Measurements from ENCODE around the gene MLST8. TPM values are rescaled to one million over a fixed set of nuclear protein-coding genes. Genes with fewer than 3 reads are reported as not detected.

MLST8 gene
- polyA plus RNA-seq, 1 donor (not counting 4 experiments of a cell fraction or from before 2014, with no cell fraction given): 35.7 TPM

- TF ChIP-seq, protein P1, sequence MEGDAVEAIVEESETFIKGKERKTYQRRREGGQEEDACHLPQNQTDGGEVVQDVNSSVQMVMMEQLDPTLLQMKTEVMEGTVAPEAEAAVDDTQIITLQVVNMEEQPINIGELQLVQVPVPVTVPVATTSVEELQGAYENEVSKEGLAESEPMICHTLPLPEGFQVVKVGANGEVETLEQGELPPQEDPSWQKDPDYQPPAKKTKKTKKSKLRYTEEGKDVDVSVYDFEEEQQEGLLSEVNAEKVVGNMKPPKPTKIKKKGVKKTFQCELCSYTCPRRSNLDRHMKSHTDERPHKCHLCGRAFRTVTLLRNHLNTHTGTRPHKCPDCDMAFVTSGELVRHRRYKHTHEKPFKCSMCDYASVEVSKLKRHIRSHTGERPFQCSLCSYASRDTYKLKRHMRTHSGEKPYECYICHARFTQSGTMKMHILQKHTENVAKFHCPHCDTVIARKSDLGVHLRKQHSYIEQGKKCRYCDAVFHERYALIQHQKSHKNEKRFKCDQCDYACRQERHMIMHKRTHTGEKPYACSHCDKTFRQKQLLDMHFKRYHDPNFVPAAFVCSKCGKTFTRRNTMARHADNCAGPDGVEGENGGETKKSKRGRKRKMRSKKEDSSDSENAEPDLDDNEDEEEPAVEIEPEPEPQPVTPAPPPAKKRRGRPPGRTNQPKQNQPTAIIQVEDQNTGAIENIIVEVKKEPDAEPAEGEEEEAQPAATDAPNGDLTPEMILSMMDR (optimal IDR thresholded peaks at IDR 0.05 in 1 of 3, IDR thresholded peaks at IDR 0.05 in 1 of 3, conservative IDR thresholded peaks at IDR 0.05 in 1 of 3; ENCODE audit: extremely low read depth in 1 of 3, insufficient read depth in 2 of 3, low read length in 3 of 3): no peak
- no peak for TF ChIP-seq EZH2 (IDR thresholded peaks at IDR 0.05; ENCODE audit: low read length)
- H2AFZ ChIP-seq (ENCODE audit: control insufficient read depth, low read length): no peak overlapping the region
- dilution Hi-C loops (cut with MboI; ENCODE audit: extremely low pct_ligation_motif_present, low sequenced_read_pairs): no loop called here
- H3K27ac ChIP-seq (ENCODE audit: control insufficient read depth, insufficient read depth, low read length): no peak overlapping the region
- peaks cover 11% of the 10 kb centered on the region for H3K79me2 ChIP-seq (ENCODE audit: control insufficient read depth, insufficient read depth, low read length)
- DNase-seq (ENCODE audit: low read depth, low spot score) (no peak), FAIRE-seq (no peak)
- no peak overlapping the region for H3K4me3 ChIP-seq (ENCODE audit: control insufficient read depth in 2 of 3, extremely low read depth in 1 of 3, insufficient read depth in 2 of 3, low read depth in 1 of 3, low read length in 3 of 3)
- H3K4me1 ChIP-seq (ENCODE audit: control insufficient read depth, extremely low read depth, insufficient read depth, low read length): peaks cover 11% of the 10 kb centered on the region
- peaks cover 3% of the 10 kb centered on the region for H3K9me1 ChIP-seq (ENCODE audit: control insufficient read depth, extremely low read depth, insufficient read depth, low read length)
- H3K9me3 ChIP-seq (ENCODE audit: control insufficient read depth, low read depth, low read length): no peaks in the 10 kb centered on the region
- H3K9ac ChIP-seq (ENCODE audit: control insufficient read depth, extremely low read depth, insufficient read depth, low read length): no peak overlapping the region
- H4K20me1 ChIP-seq (ENCODE audit: control insufficient read depth, extremely low read depth, insufficient read depth, low read length): peaks cover 10% of the 10 kb centered on the region
- H3K36me3 ChIP-seq (ENCODE audit: control insufficient read depth in 2 of 2, extremely low read depth in 1 of 2, insufficient read depth in 2 of 2, low read length in 2 of 2): peaks cover 26 to 52% of the 10 kb centered on the region in 2 experiments
- H3K4me2 ChIP-seq (ENCODE audit: control insufficient read depth, extremely low read depth, insufficient read depth, low read depth, low read length): no peak overlapping the region
- H3K27me3 ChIP-seq (ENCODE audit: control insufficient read depth, extremely low read depth, insufficient read depth, low read length): peaks cover 19% of the 10 kb centered on the region
These were observed 27.1 kb downstream of the MLST8 start for GRCh38 chr16:2232094-2232990.

DNA sequence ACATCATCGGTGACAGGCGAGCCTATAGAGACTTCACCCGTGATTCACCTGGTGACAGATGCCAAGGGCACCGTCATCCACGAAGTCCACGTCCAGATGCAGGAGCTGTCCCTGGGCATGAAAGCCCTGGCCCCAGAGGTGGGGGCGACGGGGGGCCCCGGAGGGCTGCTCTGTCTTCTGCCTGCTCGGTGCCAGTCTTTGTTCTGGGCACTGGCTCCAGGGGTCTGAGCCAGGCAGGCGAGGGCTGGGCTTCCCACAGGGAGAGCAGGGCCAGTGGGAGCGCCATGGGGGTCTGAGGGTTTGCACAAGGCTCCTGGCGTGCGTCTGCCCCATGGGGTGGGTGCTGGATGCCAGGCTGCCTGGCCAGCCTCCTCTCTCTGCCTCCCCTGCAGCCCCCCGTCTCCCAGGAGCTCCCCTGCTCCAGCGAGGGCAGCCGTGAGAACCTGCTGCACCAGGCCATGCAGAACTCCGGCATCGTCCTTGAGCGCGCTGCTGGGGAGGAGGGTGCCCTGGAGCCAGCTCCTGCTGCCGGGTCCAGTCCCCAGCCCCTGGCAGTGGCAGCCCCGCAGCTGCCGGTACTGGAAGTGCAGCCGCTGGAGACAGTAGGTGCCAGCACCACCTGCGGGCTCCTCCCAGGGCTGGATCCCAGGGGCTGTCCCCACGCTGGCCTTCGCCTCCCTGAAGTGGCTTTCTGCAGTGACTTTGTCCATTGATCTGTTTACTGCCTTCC lies 28.0 kb downstream of the MLST8 start:
- Histone ChIP-seq H3K9ac (ENCODE audit: control insufficient read depth, extremely low read depth, insufficient read depth, low read length) (no peak overlapping the region), H3K9me1 (ENCODE audit: control insufficient read depth, extremely low read depth, insufficient read depth, low read length) (peaks cover 3% of the 10 kb centered on the region), H3K27ac (ENCODE audit: control insufficient read depth, insufficient read depth, low read length) (no peak overlapping the region), H2AFZ (ENCODE audit: control insufficient read depth, low read length) (no peak overlapping the region), H3K79me2 (ENCODE audit: control insufficient read depth, insufficient read depth, low read length) (peaks cover 6% of the 10 kb centered on the region), H3K4me2 (ENCODE audit: control insufficient read depth, extremely low read depth, insufficient read depth, low read depth, low read length) (no peak overlapping the region), H3K9me3 (ENCODE audit: control insufficient read depth, low read depth, low read length) (no peaks in the 10 kb centered on the region), H3K27me3 (ENCODE audit: control insufficient read depth, extremely low read depth, insufficient read depth, low read length) (peaks cover 28% of the 10 kb centered on the region), H3K4me1 (ENCODE audit: control insufficient read depth, extremely low read depth, insufficient read depth, low read length) (peaks cover 11% of the 10 kb centered on the region), H3K4me3 (ENCODE audit: control insufficient read depth in 2 of 3, extremely low read depth in 1 of 3, insufficient read depth in 2 of 3, low read depth in 1 of 3, low read length in 3 of 3) (no peak overlapping the region), H4K20me1 (ENCODE audit: control insufficient read depth, extremely low read depth, insufficient read depth, low read length) (peaks cover 10% of the 10 kb centered on the region), H3K36me3 (ENCODE audit: control insufficient read depth in 2 of 2, extremely low read depth in 1 of 2, insufficient read depth in 2 of 2, low read length in 2 of 2) (peaks cover 26 to 50% of the 10 kb centered on the region in 2 experiments)
- TF ChIP-seq EZH2 (IDR thresholded peaks at IDR 0.05; ENCODE audit: low read length): no peak
- TF ChIP-seq, protein P1 (optimal IDR thresholded peaks at IDR 0.05 in 1 of 3, IDR thresholded peaks at IDR 0.05 in 1 of 3, conservative IDR thresholded peaks at IDR 0.05 in 1 of 3; ENCODE audit: extremely low read depth in 1 of 3, insufficient read depth in 2 of 3, low read length in 3 of 3): no peak
- FAIRE-seq (no peak), DNase-seq (ENCODE audit: low read depth, low spot score) (no peak)
- dilution Hi-C loops (cut with MboI; ENCODE audit: extremely low pct_ligation_motif_present, low sequenced_read_pairs): no loop called here

Data from keratinocyte (primary cell).